ENCODE data around the gene S1PR4.

GRCh38 chr19:3201911-3202310 is 23.3 kb downstream of the S1PR4 start:
- TF ChIP-seq CTCF (IDR thresholded peaks at IDR 0.05) (no peak), POLR2A (IDR thresholded peaks at IDR 0.05) (no peak)
